Dermis microvascular lymphatic vessel endothelial cell (primary cell): Measurements from ENCODE around the gene AGXT. TPM values are rescaled to one million over a fixed set of nuclear protein-coding genes. Genes with fewer than 3 reads are reported as not detected.

Experiments
- DNase-seq, 2 donors: peaks; one replicate each; pipeline versions ENCODE4 v3.0.0 to v3.0.0-alpha.2; 2010; ENCODE audit warnings: low read depth in 2 of 2
- total RNA-seq: library from RNA; depleted of rRNA; stranded (reverse); fragments of >200 nt; gene quantifications from 2 replicates; pipeline ENCODE4 v1.2.1, GENCODE V29; 2014

The AGXT gene
- not detected in 2 replicates for total RNA-seq

- no peak for DNase-seq
Observed at GRCh38 chr2:240868286-240869108, at the start of gene AGXT. Gene AGXT (plus strand): TSS chr2:240868824. CDS start chr2:240868866, 42 bp downstream.

- no peak for DNase-seq
Observed at GRCh38 chr2:240819126-240819857, 49.3 kb upstream of the AGXT start.

- peak in 1 of 2 donors; percentile 23 for DNase-seq
Observed at GRCh38 chr2:240819858-240820606, 48.6 kb upstream of the AGXT start, which contains the start of gene KIF1A. Gene KIF1A (minus strand): TSS chr2:240820219. CDS start chr2:240797752, 22,467 bp downstream.

DNA sequence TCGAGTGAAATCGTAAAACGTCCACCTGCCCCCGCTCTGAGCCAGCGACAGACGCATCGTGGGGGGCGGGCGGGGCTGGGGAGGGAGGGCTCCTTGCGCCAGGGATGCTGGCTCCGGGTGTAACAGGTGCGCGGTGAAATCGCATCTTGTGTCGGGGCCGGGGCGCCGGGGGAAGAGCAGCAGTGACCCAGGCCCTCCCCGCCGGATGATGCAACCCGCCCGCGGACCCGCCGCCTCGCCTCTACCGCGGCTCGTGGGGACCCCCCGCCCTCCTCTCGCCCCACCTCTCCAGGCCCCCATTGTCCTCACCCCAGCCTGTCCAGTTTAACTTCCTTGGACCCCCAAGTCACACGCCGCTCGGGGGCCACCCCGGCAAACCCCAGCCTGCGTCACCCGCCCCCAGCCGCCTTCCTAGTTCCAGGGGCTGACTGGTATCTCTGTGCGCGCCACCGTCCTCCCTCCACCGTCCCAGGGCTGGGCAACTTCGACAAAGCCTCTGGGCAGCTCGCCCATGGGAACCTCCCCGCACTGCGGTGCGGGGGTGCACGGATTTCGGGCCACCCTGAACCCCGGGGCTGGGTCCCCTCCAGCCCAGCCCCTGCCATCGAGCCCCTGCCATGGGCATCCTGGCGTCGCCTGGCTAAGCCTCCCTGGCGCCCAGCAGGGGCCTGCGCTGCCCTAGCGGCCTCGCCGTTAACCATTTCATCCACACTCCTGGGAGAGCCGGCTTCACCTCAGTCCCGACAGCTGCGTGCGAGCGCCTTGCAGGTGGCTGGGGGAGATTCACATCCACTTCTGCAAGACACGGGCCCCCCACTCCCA is 47.8 kb upstream of the AGXT start:
- no peak for DNase-seq

DNA sequence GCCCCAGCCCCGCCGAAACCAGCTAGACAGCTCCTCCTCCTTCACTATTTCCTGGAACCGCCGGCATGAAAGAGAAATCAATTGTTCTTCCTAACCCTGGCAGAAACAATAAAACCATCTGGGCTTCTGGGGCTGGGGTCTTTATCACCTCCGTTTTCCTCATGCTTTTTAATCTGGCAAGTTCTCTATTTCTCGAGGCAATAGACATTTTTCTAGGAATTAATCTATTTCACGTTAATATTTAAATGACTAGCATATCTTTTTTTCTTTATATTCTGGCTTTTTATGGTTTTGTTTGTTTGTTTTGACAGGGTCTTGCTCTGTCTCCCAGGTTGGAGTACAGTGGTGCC is 47.2 kb upstream of the AGXT start:
- DNase-seq: no peak

GRCh38 chr2:240822280-240822847 is 46.3 kb upstream of the AGXT start:
- no peak for DNase-seq

GRCh38 chr2:240823449-240824336 is 44.9 kb upstream of the AGXT start:
- DNase-seq: no peak

GRCh38 chr2:240825476-240825875 is 43.1 kb upstream of the AGXT start:
- DNase-seq: no peak

- no peak for DNase-seq
Observed at GRCh38 chr2:240831594-240832204, 36.9 kb upstream of the AGXT start.

DNA sequence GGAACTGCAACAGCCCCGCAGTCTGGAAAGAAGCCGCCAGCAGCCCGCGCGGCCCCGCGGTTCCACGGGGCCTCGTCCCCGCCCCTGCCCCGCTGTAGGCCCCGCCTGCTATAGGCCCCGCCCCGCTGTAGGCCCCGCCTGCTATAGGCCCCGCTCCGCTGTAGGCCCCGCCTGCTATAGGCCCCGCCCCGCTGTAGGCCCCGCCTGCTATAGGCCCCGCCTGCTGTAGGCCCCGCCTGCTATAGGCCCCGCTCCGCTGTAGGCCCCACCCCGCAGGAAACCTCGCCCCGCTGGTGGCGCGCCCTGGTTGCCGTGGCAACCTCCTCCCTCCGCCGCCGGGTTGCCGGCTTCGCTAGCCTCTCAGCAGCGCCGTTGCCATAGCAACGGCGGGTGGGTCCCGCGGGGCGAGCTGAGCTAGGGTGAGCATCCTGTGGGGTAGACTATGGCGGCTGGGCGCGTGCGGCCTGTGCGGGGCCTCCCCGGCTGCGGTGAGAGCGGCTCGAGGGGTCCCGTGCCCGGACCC is 36.4 kb upstream of the AGXT start:
- DNase-seq: peak; percentile 65 to 90

DNA sequence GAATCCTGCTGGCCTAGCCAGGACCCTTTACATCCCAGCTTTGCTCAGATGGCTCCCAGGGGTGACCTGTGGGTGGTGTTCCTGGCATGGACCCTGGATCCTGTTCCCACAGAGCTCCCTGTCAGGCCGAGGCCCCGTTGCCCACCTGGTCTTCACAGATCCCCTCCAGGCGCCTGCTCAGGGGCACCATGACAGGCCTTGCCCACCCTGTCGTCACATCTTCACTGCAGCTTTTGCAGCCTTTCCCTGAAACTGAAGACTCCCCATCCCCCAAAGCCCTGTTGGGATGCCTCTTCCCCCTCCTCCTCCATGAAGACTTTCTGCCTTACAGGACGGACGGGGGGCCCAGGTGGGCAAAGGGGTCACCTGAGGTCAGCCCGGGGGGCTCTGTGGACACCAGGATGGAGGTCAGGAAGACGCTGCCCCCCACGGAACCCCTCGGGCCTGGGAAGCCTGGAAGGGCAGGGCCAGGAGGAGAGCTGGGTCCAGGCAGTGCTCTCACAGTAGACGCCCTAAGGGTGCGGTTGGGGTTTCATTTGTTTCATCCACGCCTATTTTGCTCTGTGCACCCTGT is 35.6 kb upstream of the AGXT start:
- DNase-seq: no peak

- no peak for DNase-seq
Observed at GRCh38 chr2:240833724-240834285, 34.8 kb upstream of the AGXT start.

GRCh38 chr2:240834377-240834975 is 34.1 kb upstream of the AGXT start:
- DNase-seq: no peak

- DNase-seq: no peak
Observed at GRCh38 chr2:240835528-240835927, 33.1 kb upstream of the AGXT start.

DNA sequence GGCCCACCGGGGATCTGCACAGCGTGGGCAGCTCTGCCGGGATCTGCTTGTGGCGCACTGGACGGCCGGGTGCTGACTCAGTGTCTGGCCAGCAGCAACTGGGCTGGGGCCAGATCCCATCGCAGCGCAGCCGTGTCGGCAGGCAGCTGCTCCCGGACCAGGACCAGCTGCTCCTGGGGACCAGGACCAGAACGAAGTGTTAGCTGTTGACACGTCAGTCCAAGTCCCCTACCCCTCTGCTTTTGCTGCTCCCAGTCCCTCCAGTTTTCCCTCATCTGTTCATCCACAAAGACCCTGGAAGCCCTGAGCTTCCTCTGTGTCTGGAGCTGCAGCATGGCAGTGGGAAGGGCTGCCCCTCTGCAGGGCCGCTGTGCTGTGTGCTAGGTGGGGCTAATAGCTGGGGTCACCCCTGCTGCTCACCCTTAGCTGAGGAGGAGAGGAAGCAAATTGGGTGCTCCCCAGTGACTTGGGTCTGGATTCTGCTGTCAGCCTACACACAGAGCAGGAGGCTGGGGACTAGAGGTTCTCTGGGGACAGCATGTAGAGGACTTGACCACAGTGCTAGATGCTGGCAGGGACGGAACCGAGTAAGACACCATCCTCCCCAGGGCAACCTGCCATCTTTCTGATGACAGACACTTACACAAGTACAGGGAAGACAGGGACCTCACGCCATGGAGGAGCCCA is 31.7 kb upstream of the AGXT start:
- DNase-seq: peak in 1 of 2 donors; percentile 11

- DNase-seq: no peak
Observed at GRCh38 chr2:240837621-240838020, 31.0 kb upstream of the AGXT start.
